Parathyroid adenoma (tissue), 2 donors: ENCODE data around the gene THSD4.

Source experiments
- H2AFZ ChIP-seq: fragments of 300-600 bp; sonication (generic); one replicate; pipeline ENCODE4 v1.7.0; 2017; ENCODE audit warnings: antibody characterized with exemption, mild to moderate bottlenecking
- H3K27ac ChIP-seq: fragments of 300-600 bp; sonication (generic); one replicate; pipeline ENCODE4 v1.7.0; 2017
- H3K27me3 ChIP-seq: fragments of 300-600 bp; sonication (generic); one replicate; pipeline ENCODE4 v1.7.0; 2017; ENCODE audit warnings: low read length; ENCODE audit not compliant: control insufficient read depth, insufficient read depth
- H3K36me3 ChIP-seq: fragments of 300-600 bp; sonication (generic); one replicate; pipeline ENCODE4 v1.7.0; 2017; ENCODE audit warnings: low read length; ENCODE audit not compliant: control insufficient read depth, insufficient read depth
- H3K4me1 ChIP-seq: fragments of 300-600 bp; sonication (generic); one replicate; pipeline ENCODE4 v1.7.0; 2017; ENCODE audit warnings: control low read depth
- H3K4me2 ChIP-seq: fragments of 300-600 bp; sonication (generic); one replicate; pipeline ENCODE4 v1.7.0; 2017; ENCODE audit warnings: low read length
- H3K4me3 ChIP-seq: fragments of 300-600 bp; sonication (generic); one replicate; pipeline ENCODE4 v1.7.0; 2017; ENCODE audit warnings: low read depth, low read length
- H3K79me2 ChIP-seq: fragments of 300-600 bp; sonication (generic); one replicate; pipeline ENCODE4 v1.7.0; 2017; ENCODE audit warnings: control low read depth
- H3K9ac ChIP-seq: fragments of 300-600 bp; sonication (generic); one replicate; pipeline ENCODE4 v1.7.0; 2017; ENCODE audit warnings: mild to moderate bottlenecking
- H3K9me3 ChIP-seq: fragments of 300-600 bp; sonication (generic); one replicate; pipeline ENCODE4 v1.7.0; 2017; ENCODE audit warnings: low read length; ENCODE audit not compliant: control insufficient read depth
- TF ChIP-seq, protein P1 (sequence below): fragments of 300-600 bp; sonication (generic); IDR thresholded peaks from one replicate; pipeline ENCODE4 v1.7.0; 2017; ENCODE audit warnings: antibody characterized with exemption, mild to moderate bottlenecking
- donor health status: primary hyperparathyroidism.

The THSD4 gene

DNA sequence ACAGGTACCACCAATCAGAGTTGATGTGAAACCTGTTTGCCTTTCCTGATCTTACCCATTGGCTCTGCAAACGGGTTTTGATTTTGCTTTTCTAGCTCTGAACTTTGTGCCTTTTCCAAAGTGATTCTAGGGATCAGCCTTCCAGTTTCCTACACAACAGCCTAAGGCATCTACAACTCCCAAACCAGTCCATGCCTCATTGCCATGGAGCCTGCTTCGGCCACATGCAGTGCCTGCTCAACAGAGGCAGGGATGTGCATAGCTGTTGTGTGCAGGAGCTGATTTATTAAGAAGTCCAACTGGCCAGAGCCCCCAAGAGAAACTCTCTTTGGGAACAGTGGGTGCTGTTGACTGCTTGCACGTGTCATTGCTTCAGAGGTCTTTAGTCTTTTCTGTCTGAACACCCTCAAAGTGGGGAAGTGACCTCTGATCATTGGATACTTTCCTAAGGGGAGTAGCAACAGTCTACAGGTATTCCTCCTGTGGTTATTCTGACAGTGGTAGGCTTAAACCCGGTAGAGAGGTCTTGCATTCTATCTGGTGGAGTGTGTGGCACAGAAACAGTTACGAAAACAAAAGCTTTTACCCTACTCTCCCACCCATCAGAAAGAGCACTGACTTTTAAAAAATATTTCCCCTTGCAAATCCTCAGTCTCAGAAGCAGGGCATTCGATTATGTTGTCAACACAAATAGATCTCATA is 36.6 kb upstream of the THSD4 start:
- no peak overlapping the region for H2AFZ ChIP-seq
- H3K9ac ChIP-seq, result no peak overlapping the region
- no peak overlapping the region for H3K4me3 ChIP-seq
- no peak overlapping the region for H3K27ac ChIP-seq
- no peaks in the 10 kb centered on the region for H3K4me1 ChIP-seq
- TF ChIP-seq, protein P1, sequence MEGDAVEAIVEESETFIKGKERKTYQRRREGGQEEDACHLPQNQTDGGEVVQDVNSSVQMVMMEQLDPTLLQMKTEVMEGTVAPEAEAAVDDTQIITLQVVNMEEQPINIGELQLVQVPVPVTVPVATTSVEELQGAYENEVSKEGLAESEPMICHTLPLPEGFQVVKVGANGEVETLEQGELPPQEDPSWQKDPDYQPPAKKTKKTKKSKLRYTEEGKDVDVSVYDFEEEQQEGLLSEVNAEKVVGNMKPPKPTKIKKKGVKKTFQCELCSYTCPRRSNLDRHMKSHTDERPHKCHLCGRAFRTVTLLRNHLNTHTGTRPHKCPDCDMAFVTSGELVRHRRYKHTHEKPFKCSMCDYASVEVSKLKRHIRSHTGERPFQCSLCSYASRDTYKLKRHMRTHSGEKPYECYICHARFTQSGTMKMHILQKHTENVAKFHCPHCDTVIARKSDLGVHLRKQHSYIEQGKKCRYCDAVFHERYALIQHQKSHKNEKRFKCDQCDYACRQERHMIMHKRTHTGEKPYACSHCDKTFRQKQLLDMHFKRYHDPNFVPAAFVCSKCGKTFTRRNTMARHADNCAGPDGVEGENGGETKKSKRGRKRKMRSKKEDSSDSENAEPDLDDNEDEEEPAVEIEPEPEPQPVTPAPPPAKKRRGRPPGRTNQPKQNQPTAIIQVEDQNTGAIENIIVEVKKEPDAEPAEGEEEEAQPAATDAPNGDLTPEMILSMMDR, result no peak
- H3K79me2 ChIP-seq, result no peaks in the 10 kb centered on the region
- no peaks in the 10 kb centered on the region for H3K36me3 ChIP-seq
- no peak overlapping the region for H3K4me2 ChIP-seq
- H3K9me3 ChIP-seq, result no peaks in the 10 kb centered on the region
- no peaks in the 10 kb centered on the region for H3K27me3 ChIP-seq

DNA sequence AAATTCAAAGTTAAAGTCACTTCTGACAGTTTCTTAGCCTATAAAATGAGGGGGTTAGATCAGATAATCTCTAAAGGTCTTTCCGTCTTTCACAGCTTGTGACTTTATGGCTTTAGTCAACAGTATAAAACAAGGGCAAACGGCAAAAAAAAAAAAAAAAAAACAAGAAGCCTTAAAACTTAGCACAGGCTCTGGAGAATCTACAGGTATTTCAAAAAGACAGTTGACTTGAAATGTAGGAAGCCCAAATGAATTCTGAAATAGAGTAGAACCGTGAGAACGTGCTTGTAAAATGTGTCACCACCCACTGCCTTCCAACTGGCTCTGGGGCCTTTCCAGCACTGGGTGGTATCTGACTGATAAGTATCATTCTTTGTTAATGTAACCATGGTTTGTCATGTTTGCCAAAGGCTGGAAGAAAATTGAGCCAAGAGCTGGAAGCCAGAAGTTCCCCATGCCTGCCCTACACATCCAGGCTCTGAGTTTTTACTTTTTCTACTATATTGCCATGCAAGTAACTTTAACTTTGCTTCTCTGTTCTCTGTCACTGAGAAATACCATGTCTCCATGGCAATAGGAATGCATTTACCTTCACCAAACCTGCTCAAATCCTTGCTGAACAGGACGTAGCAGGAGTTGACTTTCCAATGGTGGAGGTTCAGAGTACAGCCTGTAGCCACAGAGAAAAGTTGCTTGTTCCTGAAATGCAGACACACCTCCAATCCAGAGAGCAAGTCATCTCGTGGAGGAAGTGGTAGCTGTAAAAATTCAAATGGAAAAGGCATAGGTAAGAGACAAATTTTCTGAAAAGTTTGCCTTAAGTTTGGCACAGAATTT is 35.8 kb upstream of the THSD4 start:
- Histone ChIP-seq H3K36me3 (no peaks in the 10 kb centered on the region), H3K27ac (no peak overlapping the region), H3K9me3 (no peaks in the 10 kb centered on the region), H3K9ac (no peak overlapping the region), H3K79me2 (no peaks in the 10 kb centered on the region), H3K27me3 (no peaks in the 10 kb centered on the region), H3K4me1 (no peaks in the 10 kb centered on the region), H2AFZ (no peak overlapping the region), H3K4me3 (no peak overlapping the region), H3K4me2 (no peak overlapping the region)
- TF ChIP-seq, protein P1, result no peak

DNA sequence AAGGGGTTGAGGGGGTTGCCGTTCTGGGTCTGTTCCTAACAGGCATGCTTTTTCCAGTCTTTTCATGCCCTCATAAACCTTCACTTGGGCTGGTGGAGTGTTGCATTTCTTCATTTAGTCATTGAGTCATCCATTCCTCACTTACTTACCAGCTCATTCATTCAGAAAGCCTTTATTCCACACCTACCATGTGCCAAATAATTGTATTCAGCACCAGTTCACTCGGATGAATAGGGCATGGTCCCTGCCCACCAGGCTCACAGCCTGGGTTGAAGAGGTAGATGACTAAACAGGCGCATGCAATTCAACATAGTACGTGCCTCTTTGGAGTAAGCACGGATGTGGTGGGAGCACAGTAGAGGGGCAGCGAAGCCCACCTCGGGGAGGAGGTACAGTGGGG is 35.1 kb upstream of the THSD4 start:
- TF ChIP-seq, protein P1, result no peak

DNA sequence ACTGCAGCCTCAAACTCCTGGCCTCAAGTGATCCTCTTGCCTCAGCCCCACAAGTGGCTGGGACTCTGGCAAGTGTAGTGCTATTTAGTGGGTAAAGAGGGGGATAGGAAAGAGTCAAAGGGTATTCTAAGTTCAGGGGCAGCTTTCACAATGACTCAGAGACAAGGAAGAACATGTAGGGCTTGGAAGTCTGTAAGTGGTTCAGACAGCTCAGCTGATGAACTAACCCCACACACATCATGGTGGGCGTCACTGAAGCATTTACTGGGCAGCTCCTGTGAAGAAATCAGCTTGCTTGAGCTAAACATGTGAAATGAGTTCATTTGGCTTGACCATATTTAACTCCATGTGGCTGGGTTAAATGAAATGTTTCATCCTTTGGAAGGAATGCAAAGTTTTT is 34.6 kb upstream of the THSD4 start:
- Histone ChIP-seq H3K4me3 (no peak overlapping the region), H2AFZ (no peak overlapping the region), H3K9ac (no peak overlapping the region), H3K27me3 (no peaks in the 10 kb centered on the region), H3K4me1 (no peaks in the 10 kb centered on the region), H3K36me3 (no peaks in the 10 kb centered on the region), H3K4me2 (no peak overlapping the region), H3K27ac (no peak overlapping the region), H3K9me3 (no peaks in the 10 kb centered on the region), H3K79me2 (no peaks in the 10 kb centered on the region)
- TF ChIP-seq, protein P1, result no peak

More for the DNA sequence above, 35.1 kb upstream of the THSD4 start:
- H3K36me3 ChIP-seq, result no peaks in the 10 kb centered on the region
- no peak overlapping the region for H3K9ac ChIP-seq
- no peaks in the 10 kb centered on the region for H3K4me1 ChIP-seq
- H3K27me3 ChIP-seq, result no peaks in the 10 kb centered on the region
- no peak overlapping the region for H3K27ac ChIP-seq
- no peak overlapping the region for H3K4me3 ChIP-seq
- H3K4me2 ChIP-seq, result no peak overlapping the region
- no peaks in the 10 kb centered on the region for H3K9me3 ChIP-seq
- no peaks in the 10 kb centered on the region for H3K79me2 ChIP-seq
- no peak overlapping the region for H2AFZ ChIP-seq
